ENCODE results near the gene IDNK. TPM values are rescaled to one million over a fixed set of nuclear protein-coding genes. Genes with fewer than 3 reads are reported as not detected.

IDNK gene
- polyA plus RNA-seq, 1 donor (not counting 4 experiments of a cell fraction or from before 2014, with no cell fraction given), result 2.6 TPM

DNA sequence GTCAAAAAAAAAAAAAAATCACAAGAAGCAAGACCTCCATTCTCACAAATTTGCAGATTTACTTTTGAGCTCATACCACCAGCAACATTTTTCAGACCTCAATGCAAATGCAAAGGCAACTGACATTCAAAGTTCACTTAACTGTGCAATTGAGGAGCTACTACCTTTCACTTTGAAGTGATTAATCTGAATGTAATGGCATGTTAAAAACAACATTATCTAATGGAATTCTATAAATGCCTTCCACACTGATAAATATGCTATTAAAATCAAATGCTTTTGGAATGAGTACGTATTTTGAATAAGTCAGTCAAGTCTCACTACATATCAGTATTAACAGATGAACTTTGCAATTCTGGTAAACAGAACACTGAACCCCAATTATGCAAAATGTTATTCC, 52.5 kb downstream of the IDNK start:
- H3K79me2 ChIP-seq (ENCODE audit: control insufficient read depth, insufficient read depth, low read length), result peaks cover 37% of the 10 kb centered on the region
- TF ChIP-seq CTCF (optimal IDR thresholded peaks at IDR 0.05 in 1 of 3, IDR thresholded peaks at IDR 0.05 in 1 of 3, conservative IDR thresholded peaks at IDR 0.05 in 1 of 3; ENCODE audit: extremely low read depth in 1 of 3, insufficient read depth in 2 of 3, low read length in 3 of 3) (no peak), EZH2 (IDR thresholded peaks at IDR 0.05; ENCODE audit: low read length) (no peak)
- no peak overlapping the region for H3K4me2 ChIP-seq (ENCODE audit: control insufficient read depth, extremely low read depth, insufficient read depth, low read depth, low read length)
- no peaks in the 10 kb centered on the region for H3K27me3 ChIP-seq (ENCODE audit: control insufficient read depth, extremely low read depth, insufficient read depth, low read length)
- H3K9ac ChIP-seq (ENCODE audit: control insufficient read depth, extremely low read depth, insufficient read depth, low read length), result no peak overlapping the region
- no peak overlapping the region for H2AFZ ChIP-seq (ENCODE audit: control insufficient read depth, low read length)
- no peak overlapping the region for H3K27ac ChIP-seq (ENCODE audit: control insufficient read depth, insufficient read depth, low read length)
- FAIRE-seq (no peak), DNase-seq (ENCODE audit: low read depth, low spot score) (no peak)
- no peaks in the 10 kb centered on the region for H3K4me1 ChIP-seq (ENCODE audit: control insufficient read depth, extremely low read depth, insufficient read depth, low read length)
- H3K9me1 ChIP-seq (ENCODE audit: control insufficient read depth, extremely low read depth, insufficient read depth, low read length), result no peaks in the 10 kb centered on the region
- no peaks in the 10 kb centered on the region for H4K20me1 ChIP-seq (ENCODE audit: control insufficient read depth, extremely low read depth, insufficient read depth, low read length)
- no peaks in the 10 kb centered on the region for H3K9me3 ChIP-seq (ENCODE audit: control insufficient read depth, low read depth, low read length)
- H3K4me3 ChIP-seq (ENCODE audit: control insufficient read depth in 2 of 3, extremely low read depth in 1 of 3, insufficient read depth in 2 of 3, low read depth in 1 of 3, low read length in 3 of 3), result no peak overlapping the region
- H3K36me3 ChIP-seq (ENCODE audit: control insufficient read depth in 2 of 2, extremely low read depth in 1 of 2, insufficient read depth in 2 of 2, low read length in 2 of 2), result peaks cover 14% of the 10 kb centered on the region in 2 experiments
- dilution Hi-C loops (cut with MboI; ENCODE audit: extremely low pct_ligation_motif_present, low sequenced_read_pairs), result no loop called here

- TF ChIP-seq EZH2 (IDR thresholded peaks at IDR 0.05; ENCODE audit: low read length) (no peak), CTCF (optimal IDR thresholded peaks at IDR 0.05 in 1 of 3, IDR thresholded peaks at IDR 0.05 in 1 of 3, conservative IDR thresholded peaks at IDR 0.05 in 1 of 3; ENCODE audit: extremely low read depth in 1 of 3, insufficient read depth in 2 of 3, low read length in 3 of 3) (no peak)
- Histone ChIP-seq H2AFZ (ENCODE audit: control insufficient read depth, low read length) (no peak overlapping the region), H3K9ac (ENCODE audit: control insufficient read depth, extremely low read depth, insufficient read depth, low read length) (no peak overlapping the region), H3K4me1 (ENCODE audit: control insufficient read depth, extremely low read depth, insufficient read depth, low read length) (no peaks in the 10 kb centered on the region), H3K9me1 (ENCODE audit: control insufficient read depth, extremely low read depth, insufficient read depth, low read length) (no peaks in the 10 kb centered on the region), H3K27ac (ENCODE audit: control insufficient read depth, insufficient read depth, low read length) (no peak overlapping the region), H3K4me2 (ENCODE audit: control insufficient read depth, extremely low read depth, insufficient read depth, low read depth, low read length) (no peak overlapping the region), H3K9me3 (ENCODE audit: control insufficient read depth, low read depth, low read length) (no peaks in the 10 kb centered on the region), H4K20me1 (ENCODE audit: control insufficient read depth, extremely low read depth, insufficient read depth, low read length) (no peaks in the 10 kb centered on the region), H3K36me3 (ENCODE audit: control insufficient read depth in 2 of 2, extremely low read depth in 1 of 2, insufficient read depth in 2 of 2, low read length in 2 of 2) (peaks cover 7 to 11% of the 10 kb centered on the region in 2 experiments), H3K27me3 (ENCODE audit: control insufficient read depth, extremely low read depth, insufficient read depth, low read length) (no peaks in the 10 kb centered on the region), H3K79me2 (ENCODE audit: control insufficient read depth, insufficient read depth, low read length) (peaks cover 52% of the 10 kb centered on the region), H3K4me3 (ENCODE audit: control insufficient read depth in 2 of 3, extremely low read depth in 1 of 3, insufficient read depth in 2 of 3, low read depth in 1 of 3, low read length in 3 of 3) (no peak overlapping the region)
- no peak for FAIRE-seq
- dilution Hi-C loops (cut with MboI; ENCODE audit: extremely low pct_ligation_motif_present, low sequenced_read_pairs), result no loop called here
- DNase-seq (ENCODE audit: low read depth, low spot score), result no peak
Observed at GRCh38 chr9:83677596-83677995, 54.7 kb downstream of the IDNK start.

Measured in keratinocyte (primary cell).